Transverse colon (tissue), 4 donors: ENCODE data around the gene DVL1. TPM values are rescaled to one million over a fixed set of nuclear protein-coding genes. Genes with fewer than 3 reads are reported as not detected.

ENCODE experiments used
- DNase-seq: peaks from one replicate; pipeline ENCODE4 v3.0.0-alpha.2; 2019
- H3K27ac ChIP-seq, 4 donors: fragments of 200-600 bp; sonication (generic); 2 replicates each; pipeline ENCODE4 v1.5.1; 2016 to 2018; ENCODE audit warnings: inconsistent platforms in 4 of 4
- H3K27me3 ChIP-seq: fragments of 200-600 bp; sonication (generic); 2 replicates; pipeline ENCODE4 v1.5.1; 2017; ENCODE audit warnings: inconsistent platforms
- H3K36me3 ChIP-seq, 4 donors: fragments of 200-600 bp; sonication (generic); 2 replicates each; pipeline ENCODE4 v1.5.1; 2017 to 2019; ENCODE audit warnings: inconsistent platforms in 4 of 4
- H3K4me1 ChIP-seq, 4 donors: fragments of 200-600 bp; sonication (generic); 2 replicates each; pipeline ENCODE4 v1.5.1; 2017 to 2020; ENCODE audit warnings: inconsistent platforms in 4 of 4
- H3K4me3 ChIP-seq, 4 donors: fragments of 200-600 bp; sonication (generic); 1 replicate in 1 of 4; 2 replicates in 3 of 4; pipeline versions ENCODE4 v1.5.1 to v1.6.1; 2017 to 2019; ENCODE audit warnings: inconsistent platforms in 4 of 4
- H3K9me3 ChIP-seq, 2 donors: fragments of 200-600 bp; sonication (generic); 2 replicates each; pipeline ENCODE4 v1.5.1; 2017 to 2019; ENCODE audit warnings: inconsistent platforms in 2 of 2
- EP300 ChIP-seq: sonication (generic); formaldehyde crosslinking; IDR thresholded peaks from one replicate; pipeline ENCODE4 v1.6.1; 2017; ENCODE audit warnings: antibody characterized with exemption, low read depth
- POLR2A ChIP-seq: fragments of 450-650 bp; IDR thresholded peaks from one replicate; pipeline ENCODE4 v1.6.1; 2016; ENCODE audit warnings: antibody characterized with exemption, mild to moderate bottlenecking, moderate library complexity
- POLR2AphosphoS5 ChIP-seq, 3 donors: sonication (generic); formaldehyde crosslinking; IDR thresholded peaks; one replicate each; pipeline ENCODE4 v1.6.1; 2016; ENCODE audit warnings: antibody characterized with exemption in 3 of 3
- WGBS, 2 donors: methylation state at CpG; one replicate each; pipeline ENCODE4 v1.1.5; 2018; ENCODE audit warnings: low coverage in 1 of 2; 5-methylcytosine and 5-hydroxymethylcytosine counted together
- in situ Hi-C, 4 donors: fragments of 200-750 bp; cut with MboI; loops; one replicate each; pipeline versions ENCODE4 v1.15.0 to v1.15.1; 2017; ENCODE audit warnings: low sequenced_read_pairs in 3 of 4, low pct_ligation_motif_present in 1 of 4, low pct_unique_long_range_greater_than_20kb in 1 of 4
- intact Hi-C: fragments of 100-400 bp; cut with DNase I; formaldehyde crosslinking; loops from one replicate; pipeline ENCODE4 v1.15.1; 2023; ENCODE audit warnings: low total_unique reads
- total RNA-seq, 4 donors: library from RNA; depleted of rRNA; stranded (reverse); fragments of >200 nt; gene quantifications; one replicate each; pipeline ENCODE4 v1.1.0, GENCODE V29; 2016
- TF ChIP-seq, protein P1 (sequence below), 5 experiments: fragments of 200-600 bp in 3 of 5; fragments of 450-650 bp in 2 of 5; sonication (generic) in 3 of 5; IDR thresholded peaks; 1 replicate in 2 of 5; 2 replicates in 3 of 5; pipeline ENCODE4 v1.5.1; 2016 to 2017; ENCODE audit warnings: antibody characterized with exemption in 5 of 5, inconsistent platforms in 3 of 5, mild to moderate bottlenecking in 2 of 5, moderate library complexity in 1 of 5

Gene DVL1
- total RNA-seq, 4 donors from 2014 or later: 103 to 182 (median 115) TPM

DNA sequence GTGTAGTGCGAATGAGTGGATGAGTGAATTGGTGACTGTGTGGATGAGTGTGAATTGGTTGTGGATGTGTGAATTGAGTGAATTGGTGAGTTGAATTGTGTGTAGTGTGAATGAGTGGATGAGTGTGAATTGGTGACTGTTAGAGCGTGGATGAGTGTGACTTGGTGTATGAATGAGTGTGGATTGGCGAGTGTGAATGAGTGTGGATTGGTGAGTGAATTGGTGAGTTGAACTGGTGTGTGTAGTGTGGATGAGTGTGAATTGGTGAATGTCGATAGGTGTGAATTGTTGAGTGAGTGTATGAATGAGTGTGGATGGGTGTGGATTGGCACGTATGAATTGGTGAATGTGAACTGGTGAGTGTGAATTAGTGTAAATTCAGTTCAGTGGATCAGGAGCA lies 18.1 kb upstream of the DVL1 start:
- Histone ChIP-seq H3K27ac (no peak overlapping the region), H3K4me3 (no peak overlapping the region), H3K27me3 (no peaks in the 10 kb centered on the region), H3K9me3 (no peaks in the 10 kb centered on the region), H3K4me1 (peaks cover 7 to 11% (median 9%) of the 10 kb centered on the region in 4 donors), H3K36me3 (no peaks in the 10 kb centered on the region)
- in situ Hi-C loops: no loop called here
- no peak for DNase-seq
- TF ChIP-seq EP300 (no peak), POLR2A (no peak), POLR2AphosphoS5 (IDR thresholded peaks at IDR 0.05) (no peak)
- TF ChIP-seq, protein P1, sequence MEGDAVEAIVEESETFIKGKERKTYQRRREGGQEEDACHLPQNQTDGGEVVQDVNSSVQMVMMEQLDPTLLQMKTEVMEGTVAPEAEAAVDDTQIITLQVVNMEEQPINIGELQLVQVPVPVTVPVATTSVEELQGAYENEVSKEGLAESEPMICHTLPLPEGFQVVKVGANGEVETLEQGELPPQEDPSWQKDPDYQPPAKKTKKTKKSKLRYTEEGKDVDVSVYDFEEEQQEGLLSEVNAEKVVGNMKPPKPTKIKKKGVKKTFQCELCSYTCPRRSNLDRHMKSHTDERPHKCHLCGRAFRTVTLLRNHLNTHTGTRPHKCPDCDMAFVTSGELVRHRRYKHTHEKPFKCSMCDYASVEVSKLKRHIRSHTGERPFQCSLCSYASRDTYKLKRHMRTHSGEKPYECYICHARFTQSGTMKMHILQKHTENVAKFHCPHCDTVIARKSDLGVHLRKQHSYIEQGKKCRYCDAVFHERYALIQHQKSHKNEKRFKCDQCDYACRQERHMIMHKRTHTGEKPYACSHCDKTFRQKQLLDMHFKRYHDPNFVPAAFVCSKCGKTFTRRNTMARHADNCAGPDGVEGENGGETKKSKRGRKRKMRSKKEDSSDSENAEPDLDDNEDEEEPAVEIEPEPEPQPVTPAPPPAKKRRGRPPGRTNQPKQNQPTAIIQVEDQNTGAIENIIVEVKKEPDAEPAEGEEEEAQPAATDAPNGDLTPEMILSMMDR (IDR thresholded peaks at IDR 0.05): no peak
- intact Hi-C loops: no loop called here
- WGBS, 2 donors: 97 to 100% methylated on average over 5 of the region's 5 CpGs

DNA sequence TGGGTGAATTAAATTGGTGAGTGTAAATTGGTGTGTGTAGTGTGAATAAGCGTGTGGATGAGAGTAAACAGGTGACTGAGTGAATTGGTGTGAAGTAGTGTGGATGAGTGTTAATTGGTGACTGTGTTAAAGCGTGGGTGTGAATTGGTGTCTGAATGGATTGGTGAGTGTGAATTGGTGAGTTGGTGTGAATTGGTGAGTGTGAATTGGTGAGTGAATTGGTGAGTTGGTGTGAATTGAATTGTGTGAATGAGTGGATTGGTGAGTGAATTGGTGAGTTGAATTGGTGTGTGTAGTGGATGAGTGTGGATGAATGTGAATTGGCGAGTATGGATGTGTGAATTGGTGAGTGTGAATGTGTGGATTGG lies 17.5 kb upstream of the DVL1 start:
- in situ Hi-C loops (no loop called here), intact Hi-C loops (no loop called here)
- Histone ChIP-seq H3K36me3 (no peaks in the 10 kb centered on the region), H3K4me3 (no peak overlapping the region), H3K9me3 (no peaks in the 10 kb centered on the region), H3K27ac (no peak overlapping the region), H3K27me3 (no peaks in the 10 kb centered on the region), H3K4me1 (peaks cover 1 to 9% (median 4%) of the 10 kb centered on the region in 4 donors)
- WGBS, 2 donors: 88 to 93% methylated on average over 3 of the region's 3 CpGs
- no peak for DNase-seq
- no peak for TF ChIP-seq POLR2A
- TF ChIP-seq POLR2AphosphoS5 (IDR thresholded peaks at IDR 0.05): no peak
- TF ChIP-seq, protein P1 (IDR thresholded peaks at IDR 0.05): no peak
- TF ChIP-seq EP300: no peak

- no peaks in the 10 kb centered on the region for H3K27me3 ChIP-seq
- in situ Hi-C loops: no loop called here
- H3K27ac ChIP-seq: no peak overlapping the region
- H3K36me3 ChIP-seq: no peaks in the 10 kb centered on the region
- no peak overlapping the region for H3K4me3 ChIP-seq
- no peaks in the 10 kb centered on the region for H3K9me3 ChIP-seq
- intact Hi-C loops: no loop called here
- WGBS, 2 donors: 80 to 81% methylated on average over 10 of the region's 10 CpGs
- no peak for TF ChIP-seq POLR2AphosphoS5 (IDR thresholded peaks at IDR 0.05)
- TF ChIP-seq POLR2A: no peak
- no peak for TF ChIP-seq EP300
- TF ChIP-seq, protein P1 (IDR thresholded peaks at IDR 0.05): no peak
- peaks cover 0 to 12% (median 0%) of the 10 kb centered on the region in 4 donors for H3K4me1 ChIP-seq
- no peak for DNase-seq
Measured at GRCh38 chr1:1365875-1366698, 16.9 kb upstream of the DVL1 start.

- Histone ChIP-seq H3K4me1 (peaks cover 0 to 29% (median 2%) of the 10 kb centered on the region in 4 donors), H3K27ac (no peak overlapping the region), H3K9me3 (no peaks in the 10 kb centered on the region), H3K27me3 (peaks cover 10% of the 10 kb centered on the region), H3K36me3 (no peaks in the 10 kb centered on the region), H3K4me3 (no peak overlapping the region)
- WGBS, 2 donors: 66 to 79% methylated on average over 4 to 14 of the region's 14 CpGs
- no peak for DNase-seq
- in situ Hi-C loops (no loop called here), intact Hi-C loops (no loop called here)
- no peak for TF ChIP-seq POLR2AphosphoS5 (IDR thresholded peaks at IDR 0.05)
- TF ChIP-seq, protein P1 (IDR thresholded peaks at IDR 0.05): no peak
- TF ChIP-seq EP300: no peak
- TF ChIP-seq POLR2A: no peak
Measured at GRCh38 chr1:1364266-1364665, 15.0 kb upstream of the DVL1 start.
